ENCODE data around the gene NT5DC3.

GRCh38 chr12:103830730-103831320, 10.2 kb downstream of the NT5DC3 start:
- TF ChIP-seq CTCF (IDR thresholded peaks at IDR 0.05) (no peak), POLR2A (IDR thresholded peaks at IDR 0.05) (no peak)

All from testis (tissue), 2 donors.